ENCODE data around the gene TMEM106C. TPM values are rescaled to one million over a fixed set of nuclear protein-coding genes. Genes with fewer than 3 reads are reported as not detected.

The TMEM106C gene
- total RNA-seq, 1 experiment from 2014 or later: 99.4 TPM

DNA sequence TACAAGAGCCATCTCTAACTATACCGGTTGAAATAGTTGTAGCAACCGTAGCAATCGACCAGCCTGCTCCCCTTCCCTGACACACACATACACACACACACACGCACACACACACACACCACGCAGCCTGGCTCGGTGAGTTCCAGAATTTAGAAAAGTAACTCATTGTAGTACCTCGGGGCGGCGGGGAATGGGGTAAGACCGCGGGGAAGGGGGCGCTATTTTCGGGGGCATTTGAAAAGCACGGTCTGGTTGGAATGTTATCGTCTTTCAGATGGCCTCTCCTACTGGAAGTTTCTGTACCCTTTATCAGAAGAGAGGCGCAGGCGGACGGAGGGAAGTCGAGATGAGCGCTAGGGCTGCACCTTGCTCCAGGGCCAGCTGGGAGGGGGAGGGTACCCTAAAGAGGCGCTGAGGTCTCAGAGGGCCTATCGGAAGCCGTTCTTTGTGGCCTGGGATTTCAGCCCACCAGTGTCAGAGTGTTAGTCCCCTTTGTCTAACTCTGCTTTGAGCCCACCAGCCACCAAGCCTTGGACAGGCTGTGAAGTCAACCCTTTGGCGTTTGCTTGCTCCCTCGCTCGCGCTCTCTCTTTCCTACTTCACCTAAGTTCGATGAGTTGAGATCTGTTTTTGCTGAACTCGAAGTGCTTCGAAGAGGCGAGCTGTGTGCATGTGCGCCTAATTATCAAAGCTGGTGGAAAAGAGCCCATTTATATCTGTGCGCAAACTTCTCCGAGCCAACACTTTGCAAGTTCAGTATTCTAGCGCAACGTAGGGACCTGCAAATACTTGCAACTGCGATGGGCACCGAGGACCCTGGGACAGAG lies 40.0 kb downstream of the TMEM106C start:
- no peak overlapping the region for H3K27ac ChIP-seq
- peaks cover 70% of the 10 kb centered on the region for H3K27me3 ChIP-seq (ENCODE audit: insufficient read depth, low read depth)
- no peak overlapping the region for H3K4me2 ChIP-seq
- H3K79me2 ChIP-seq (ENCODE audit: low read depth): no peaks in the 10 kb centered on the region
- peaks cover 12% of the 10 kb centered on the region; the same call in 1 of the 2 replicates for H3F3A ChIP-seq (ENCODE audit: insufficient read depth, low read depth)
- DNase-seq: no peak
- H4K20me1 ChIP-seq (ENCODE audit: insufficient read depth): no peaks in the 10 kb centered on the region
- ChIA-PET POLR2A (ENCODE audit: unreplicated experiment) (no interaction called here), CTCF (no interaction called here)
- no peaks in the 10 kb centered on the region for H3K36me3 ChIP-seq (ENCODE audit: low read depth)
- TF ChIP-seq EZH2 (IDR thresholded peaks at IDR 0.05; ENCODE audit: low read depth): no peak
- TF ChIP-seq, protein P1, sequence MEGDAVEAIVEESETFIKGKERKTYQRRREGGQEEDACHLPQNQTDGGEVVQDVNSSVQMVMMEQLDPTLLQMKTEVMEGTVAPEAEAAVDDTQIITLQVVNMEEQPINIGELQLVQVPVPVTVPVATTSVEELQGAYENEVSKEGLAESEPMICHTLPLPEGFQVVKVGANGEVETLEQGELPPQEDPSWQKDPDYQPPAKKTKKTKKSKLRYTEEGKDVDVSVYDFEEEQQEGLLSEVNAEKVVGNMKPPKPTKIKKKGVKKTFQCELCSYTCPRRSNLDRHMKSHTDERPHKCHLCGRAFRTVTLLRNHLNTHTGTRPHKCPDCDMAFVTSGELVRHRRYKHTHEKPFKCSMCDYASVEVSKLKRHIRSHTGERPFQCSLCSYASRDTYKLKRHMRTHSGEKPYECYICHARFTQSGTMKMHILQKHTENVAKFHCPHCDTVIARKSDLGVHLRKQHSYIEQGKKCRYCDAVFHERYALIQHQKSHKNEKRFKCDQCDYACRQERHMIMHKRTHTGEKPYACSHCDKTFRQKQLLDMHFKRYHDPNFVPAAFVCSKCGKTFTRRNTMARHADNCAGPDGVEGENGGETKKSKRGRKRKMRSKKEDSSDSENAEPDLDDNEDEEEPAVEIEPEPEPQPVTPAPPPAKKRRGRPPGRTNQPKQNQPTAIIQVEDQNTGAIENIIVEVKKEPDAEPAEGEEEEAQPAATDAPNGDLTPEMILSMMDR (conservative IDR thresholded peaks at IDR 0.05): no peak
- H2AFZ ChIP-seq: no peak overlapping the region
- BruUV-seq (replicated peaks): no TSS peak
- no peaks in the 10 kb centered on the region for H3K9me2 ChIP-seq (ENCODE audit: insufficient read depth)
- H3K4me1 ChIP-seq (replicated peaks; ENCODE audit: insufficient read depth): peaks cover 9% of the 10 kb centered on the region
- no peak overlapping the region for H3K4me3 ChIP-seq
- H3K9me3 ChIP-seq (ENCODE audit: insufficient read depth, low read depth): no peaks in the 10 kb centered on the region
- intact Hi-C loops (cut with micrococcal nuclease; ENCODE audit: unreplicated experiment): no loop called here

DNA sequence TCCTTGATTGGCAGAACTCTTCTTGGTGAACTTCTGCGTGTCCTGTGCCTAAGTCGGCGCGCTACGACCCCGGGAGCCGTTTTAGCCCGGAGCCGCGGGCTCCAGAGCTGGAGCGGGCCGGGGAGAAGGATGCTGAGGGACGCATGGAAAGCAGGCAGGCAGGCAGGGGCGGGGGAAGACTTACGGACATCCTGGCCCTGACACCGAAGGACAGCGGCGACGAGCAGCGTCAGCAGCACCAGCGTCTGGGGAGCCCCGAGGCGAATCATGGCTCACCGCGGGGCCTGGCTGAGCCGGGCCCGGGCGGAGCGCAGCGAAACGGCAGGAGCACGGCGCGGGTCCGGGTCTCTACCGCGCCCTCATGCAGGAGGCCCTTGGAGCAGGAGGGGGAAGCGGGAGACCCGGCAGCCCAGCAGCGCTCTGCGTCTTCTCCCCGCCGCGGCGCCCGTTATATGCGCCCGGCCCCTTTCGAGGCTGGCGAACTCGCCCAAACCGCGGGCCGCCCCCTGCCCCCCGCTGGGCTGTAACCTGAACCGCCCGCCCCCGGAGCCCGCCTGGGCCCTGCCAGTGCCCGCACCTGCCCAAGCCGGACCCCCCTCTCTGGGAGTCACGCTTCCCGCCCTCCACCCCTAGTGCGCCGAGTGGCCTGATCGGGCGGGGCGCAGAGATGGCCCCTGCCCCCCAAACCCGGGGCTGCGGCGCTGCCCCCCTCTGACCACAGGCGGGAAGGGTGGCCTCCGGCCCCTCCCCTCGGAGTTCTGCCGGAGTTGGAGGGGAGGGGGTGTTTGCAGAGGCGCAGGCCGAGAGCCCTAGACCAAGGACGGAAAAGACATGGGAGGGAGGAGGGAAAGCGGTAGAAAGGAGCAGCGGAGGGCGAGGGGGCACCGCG lies 40.9 kb downstream of the TMEM106C start, which contains the start of gene COL2A1:
Gene COL2A1 (minus strand): TSS at position 424 of the 889 bp plus-strand sequence. CDS start 155 bp downstream, at position 269.
- Histone ChIP-seq H3K9me3 (ENCODE audit: insufficient read depth, low read depth) (no peaks in the 10 kb centered on the region), H3K27ac (no peak within 1 kb of the TSS), H3K9me2 (ENCODE audit: insufficient read depth) (no peaks in the 10 kb centered on the region), H3K27me3 (ENCODE audit: insufficient read depth, low read depth) (peaks cover 71% of the 10 kb centered on the region), H3K79me2 (ENCODE audit: low read depth) (no peaks in the 10 kb centered on the region), H4K20me1 (ENCODE audit: insufficient read depth) (no peaks in the 10 kb centered on the region), H3K4me3 (no peak within 1 kb of the TSS), H3F3A (ENCODE audit: insufficient read depth, low read depth) (peaks cover 12% of the 10 kb centered on the region; the same call in 1 of the 2 replicates), H3K4me1 (replicated peaks; ENCODE audit: insufficient read depth) (peaks cover 9% of the 10 kb centered on the region), H3K36me3 (ENCODE audit: low read depth) (no peaks in the 10 kb centered on the region), H2AFZ (no peak within 1 kb of the TSS), H3K4me2 (no peak within 1 kb of the TSS)
- intact Hi-C loops (cut with micrococcal nuclease; ENCODE audit: unreplicated experiment): no loop called here
- BruUV-seq (replicated peaks): no TSS peak
- ChIA-PET POLR2A (ENCODE audit: unreplicated experiment) (no interaction called here), CTCF (no interaction called here)
- DNase-seq: no peak
- TF ChIP-seq, protein P1 (conservative IDR thresholded peaks at IDR 0.05): no peak
- no peak for TF ChIP-seq EZH2 (IDR thresholded peaks at IDR 0.05; ENCODE audit: low read depth)

GRCh38 chr12:48005001-48005749 lies 41.8 kb downstream of the TMEM106C start:
- Histone ChIP-seq H3K9me3 (ENCODE audit: insufficient read depth, low read depth) (no peaks in the 10 kb centered on the region), H4K20me1 (ENCODE audit: insufficient read depth) (no peaks in the 10 kb centered on the region), H3K4me1 (replicated peaks; ENCODE audit: insufficient read depth) (peaks cover 9% of the 10 kb centered on the region), H3K36me3 (ENCODE audit: low read depth) (no peaks in the 10 kb centered on the region), H2AFZ (no peak overlapping the region), H3F3A (ENCODE audit: insufficient read depth, low read depth) (peaks cover 12% of the 10 kb centered on the region; the same call in 1 of the 2 replicates), H3K27me3 (ENCODE audit: insufficient read depth, low read depth) (peaks cover 80% of the 10 kb centered on the region), H3K79me2 (ENCODE audit: low read depth) (no peaks in the 10 kb centered on the region), H3K4me3 (no peak overlapping the region), H3K9me2 (ENCODE audit: insufficient read depth) (no peaks in the 10 kb centered on the region), H3K4me2 (no peak overlapping the region), H3K27ac (no peak overlapping the region)
- TF ChIP-seq EZH2 (IDR thresholded peaks at IDR 0.05; ENCODE audit: low read depth): no peak
- TF ChIP-seq, protein P1 (conservative IDR thresholded peaks at IDR 0.05): no peak
- no peak for DNase-seq
- ChIA-PET POLR2A (ENCODE audit: unreplicated experiment) (no interaction called here), CTCF (no interaction called here)
- no TSS peak for BruUV-seq (replicated peaks)
- intact Hi-C loops (cut with micrococcal nuclease; ENCODE audit: unreplicated experiment): no loop called here
